Caco-2 (cell line): ENCODE data around the gene BLNK. TPM values are rescaled to one million over a fixed set of nuclear protein-coding genes. Genes with fewer than 3 reads are reported as not detected.

ENCODE experiments used
- BruUV-seq: library from RNA; stranded (reverse); fragments of 400-500 nt; replicated peaks from 2 replicates; lab custom pipeline; 2021; lab: Mats Ljungman, UMichigan
- CTCF ChIA-PET: fragments of 300-600 bp; sonication (Branson Sonifier 250); formaldehyde crosslinking; loops from one replicate; lab custom pipeline; 2022; ENCODE audit warnings: antibody characterized with exemption; lab: Charles Lee
- POLR2A ChIA-PET: fragments of 300-600 bp; sonication (Branson Sonifier 250); formaldehyde crosslinking; loops from one replicate; lab custom pipeline; 2022; ENCODE audit warnings: antibody characterized with exemption; lab: Charles Lee
- DNase-seq, 2 experiments: peaks; one replicate each; pipeline versions ENCODE4 v3.0.0 to v3.0.0-alpha.2; 2020 to 2022
- H3K27me3 ChIP-seq: replicated peaks from 2 replicates; pipeline ENCODE4 v1.6.0; 2011; ENCODE audit warnings: low read length; ENCODE audit not compliant: control insufficient read depth, insufficient read depth
- H3K36me3 ChIP-seq: 2 replicates; pipeline ENCODE4 v1.5.1; 2011; ENCODE audit warnings: low read length; ENCODE audit not compliant: control insufficient read depth, insufficient read depth
- H3K4me1 ChIP-seq: fragments of 250-450 bp; sonication (Bioruptor Pico); 2 replicates; pipeline ENCODE4 v1.5.1; 2020; ENCODE audit warnings: mild to moderate bottlenecking
- H3K4me3 ChIP-seq: 2 replicates; pipeline ENCODE4 v1.5.1; 2011; ENCODE audit warnings: low read depth, mild to moderate bottlenecking, control low read depth, low read length
- H3K9me3 ChIP-seq: fragments of 250-450 bp; sonication (Bioruptor Pico); 2 replicates; pipeline ENCODE4 v1.5.1; 2020; ENCODE audit warnings: mild to moderate bottlenecking, moderate library complexity
- H3K27ac Mint-ChIP-seq: one replicate; pipeline ENCODE4 v1.8.0; 2022; ENCODE audit warnings: mixed read lengths; ENCODE audit not compliant: unreplicated experiment
- H3K27me3 Mint-ChIP-seq: one replicate; pipeline ENCODE4 v1.8.0; 2022; ENCODE audit warnings: mixed read lengths; ENCODE audit not compliant: insufficient read depth, unreplicated experiment
- H3K36me3 Mint-ChIP-seq: one replicate; pipeline ENCODE4 v1.8.0; 2022; ENCODE audit warnings: mild to moderate bottlenecking, mixed read lengths; ENCODE audit not compliant: insufficient read depth, unreplicated experiment
- H3K4me1 Mint-ChIP-seq: one replicate; pipeline ENCODE4 v1.8.0; 2022; ENCODE audit warnings: low read depth, mixed read lengths; ENCODE audit not compliant: unreplicated experiment
- H3K4me3 Mint-ChIP-seq: one replicate; pipeline ENCODE4 v1.8.0; 2022; ENCODE audit warnings: mild to moderate bottlenecking, moderate library complexity, mixed read lengths; ENCODE audit not compliant: unreplicated experiment
- H3K9me3 Mint-ChIP-seq: one replicate; pipeline ENCODE4 v1.8.0; 2022; ENCODE audit warnings: mixed read lengths; ENCODE audit not compliant: unreplicated experiment
- intact Hi-C: fragments of 100-400 bp; cut with micrococcal nuclease; formaldehyde crosslinking; loops from one replicate; pipeline ENCODE4 v1.10.0; 2022; ENCODE audit not compliant: unreplicated experiment
- total RNA-seq: library from RNA; stranded (reverse); gene quantifications from 2 replicates; pipeline ENCODE4 v1.2.3, GENCODE V29; 2022
- TF ChIP-seq, protein P1 (sequence below), 2 experiments: fragments of 200-600 bp in 1 of 2; IDR thresholded peaks; 1 replicate in 1 of 2; 2 replicates in 1 of 2; pipeline versions ENCODE4 v1.5.1 to v1.8.0; 2011 to 2022; ENCODE audit warnings: antibody characterized with exemption in 1 of 2, control low read depth in 1 of 2, inconsistent platforms in 1 of 2, low read depth in 1 of 2, low read length in 1 of 2, mild to moderate bottlenecking in 1 of 2, moderate library complexity in 1 of 2; ENCODE audit not compliant: insufficient read depth in 1 of 2, severe bottlenecking in 1 of 2, unreplicated experiment in 1 of 2

Gene BLNK
- total RNA-seq, 1 experiment from 2014 or later = 0.36 TPM

DNA sequence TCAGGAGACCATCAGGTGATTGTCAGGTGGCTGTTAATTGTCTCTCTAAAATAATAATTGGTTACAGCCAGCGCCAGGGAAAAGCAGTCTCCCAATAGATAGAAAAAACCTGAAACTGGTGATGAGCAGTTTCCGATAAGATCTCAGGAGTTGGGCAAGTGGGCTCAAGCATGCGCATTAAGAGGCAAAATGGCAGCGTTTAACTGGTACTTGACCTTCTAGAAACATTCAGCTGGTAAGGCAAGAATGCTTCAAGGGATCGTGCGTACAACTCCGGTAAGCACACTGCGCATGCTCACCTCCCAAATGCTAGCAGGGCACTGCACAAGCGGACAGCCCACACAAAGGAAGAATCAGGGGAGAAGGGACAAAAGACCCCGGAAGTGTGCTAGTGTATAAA is 48.5 kb downstream of the BLNK start:
- Mint-ChIP-seq H3K4me3 (no peak overlapping the region), H3K27me3 (peaks cover 9% of the 10 kb centered on the region), H3K4me1 (no peaks in the 10 kb centered on the region), H3K9me3 (no peaks in the 10 kb centered on the region), H3K27ac (no peak overlapping the region), H3K36me3 (no peaks in the 10 kb centered on the region)
- DNase-seq = no peak
- no peaks in the 10 kb centered on the region for H3K36me3 ChIP-seq
- H3K4me1 ChIP-seq = no peaks in the 10 kb centered on the region
- TF ChIP-seq, protein P1, sequence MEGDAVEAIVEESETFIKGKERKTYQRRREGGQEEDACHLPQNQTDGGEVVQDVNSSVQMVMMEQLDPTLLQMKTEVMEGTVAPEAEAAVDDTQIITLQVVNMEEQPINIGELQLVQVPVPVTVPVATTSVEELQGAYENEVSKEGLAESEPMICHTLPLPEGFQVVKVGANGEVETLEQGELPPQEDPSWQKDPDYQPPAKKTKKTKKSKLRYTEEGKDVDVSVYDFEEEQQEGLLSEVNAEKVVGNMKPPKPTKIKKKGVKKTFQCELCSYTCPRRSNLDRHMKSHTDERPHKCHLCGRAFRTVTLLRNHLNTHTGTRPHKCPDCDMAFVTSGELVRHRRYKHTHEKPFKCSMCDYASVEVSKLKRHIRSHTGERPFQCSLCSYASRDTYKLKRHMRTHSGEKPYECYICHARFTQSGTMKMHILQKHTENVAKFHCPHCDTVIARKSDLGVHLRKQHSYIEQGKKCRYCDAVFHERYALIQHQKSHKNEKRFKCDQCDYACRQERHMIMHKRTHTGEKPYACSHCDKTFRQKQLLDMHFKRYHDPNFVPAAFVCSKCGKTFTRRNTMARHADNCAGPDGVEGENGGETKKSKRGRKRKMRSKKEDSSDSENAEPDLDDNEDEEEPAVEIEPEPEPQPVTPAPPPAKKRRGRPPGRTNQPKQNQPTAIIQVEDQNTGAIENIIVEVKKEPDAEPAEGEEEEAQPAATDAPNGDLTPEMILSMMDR (IDR thresholded peaks at IDR 0.05; ENCODE audit: insufficient read depth in 1 of 2, low read depth in 1 of 2, low read length in 1 of 2, severe bottlenecking in 1 of 2, unreplicated experiment in 1 of 2) = no peak
- H3K27me3 ChIP-seq = no peaks in the 10 kb centered on the region; the same call in 1 of the 2 replicates
- POLR2A ChIA-PET = no interaction called here
- intact Hi-C loops = no loop called here
- BruUV-seq = no TSS peak
- CTCF ChIA-PET = no interaction called here
- no peak overlapping the region for H3K4me3 ChIP-seq
- H3K9me3 ChIP-seq = no peaks in the 10 kb centered on the region

DNA sequence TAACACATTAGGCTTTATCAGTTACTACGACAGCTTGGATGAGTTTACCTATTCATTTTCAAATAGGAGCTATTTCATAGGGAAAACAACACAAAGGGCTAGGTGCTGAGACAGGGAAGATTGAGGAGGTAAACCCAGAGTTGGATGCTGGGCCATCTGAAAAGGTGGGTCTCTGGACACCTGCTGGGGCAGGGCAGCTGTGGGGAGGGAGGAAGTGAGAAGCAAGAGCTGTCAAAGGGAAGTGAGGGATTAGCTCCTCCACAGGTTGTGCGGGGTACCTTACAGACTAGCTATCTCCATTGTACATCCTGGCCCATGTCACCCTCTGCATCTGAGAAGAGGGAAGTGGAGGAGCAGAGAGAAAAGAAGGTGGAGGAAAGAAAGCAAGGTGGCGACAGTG is 48.9 kb downstream of the BLNK start:
- Mint-ChIP-seq H3K27ac (peak overlapping the region; percentile 16), H3K36me3 (no peaks in the 10 kb centered on the region), H3K9me3 (no peaks in the 10 kb centered on the region), H3K4me3 (no peak overlapping the region), H3K27me3 (peaks cover 9% of the 10 kb centered on the region), H3K4me1 (no peaks in the 10 kb centered on the region)
- Histone ChIP-seq H3K9me3 (no peaks in the 10 kb centered on the region), H3K4me3 (no peak overlapping the region), H3K27me3 (no peaks in the 10 kb centered on the region; the same call in 1 of the 2 replicates), H3K4me1 (no peaks in the 10 kb centered on the region), H3K36me3 (no peaks in the 10 kb centered on the region)
- ChIA-PET POLR2A (no interaction called here), CTCF (interaction anchor here (0.6 kb wide), 1 partner anchor 28 kb away, joined by 3 read pairs; no protein-coding TSS in a partner anchor)
- intact Hi-C loops = no loop called here
- no TSS peak for BruUV-seq
- no peak for DNase-seq
- TF ChIP-seq, protein P1 (IDR thresholded peaks at IDR 0.05; ENCODE audit: insufficient read depth in 1 of 2, low read depth in 1 of 2, low read length in 1 of 2, severe bottlenecking in 1 of 2, unreplicated experiment in 1 of 2) = no peak

DNA sequence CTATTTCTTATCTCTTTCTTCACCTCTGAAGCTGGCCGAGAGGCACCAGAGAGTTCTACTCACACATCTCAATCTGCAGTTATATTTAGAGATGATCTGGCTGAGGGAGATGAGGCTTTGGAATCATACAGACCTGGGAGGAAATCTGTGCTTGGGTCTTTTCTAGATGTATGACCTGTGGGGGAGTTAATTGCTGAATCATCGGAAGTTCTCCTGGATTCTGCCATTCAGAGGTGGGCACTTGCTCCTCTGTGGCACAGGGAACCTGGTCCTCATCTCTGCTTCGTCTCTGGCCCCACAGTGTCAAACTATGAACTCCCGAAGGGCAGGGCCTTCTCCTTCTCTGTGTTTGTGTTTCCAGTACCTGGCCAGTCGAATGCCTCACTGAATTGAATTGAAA is 52.5 kb downstream of the BLNK start:
- H3K27me3 ChIP-seq = no peaks in the 10 kb centered on the region; the same call in 1 of the 2 replicates
- H3K9me3 ChIP-seq = no peaks in the 10 kb centered on the region
- no peak for DNase-seq
- CTCF ChIA-PET = no interaction called here
- no peaks in the 10 kb centered on the region for H3K36me3 ChIP-seq
- intact Hi-C loops = no loop called here
- POLR2A ChIA-PET = no interaction called here
- H3K4me1 ChIP-seq = no peaks in the 10 kb centered on the region
- peaks cover 12% of the 10 kb centered on the region for H3K27me3 Mint-ChIP-seq
- no peak overlapping the region for H3K4me3 Mint-ChIP-seq
- TF ChIP-seq, protein P1 (IDR thresholded peaks at IDR 0.05; ENCODE audit: insufficient read depth in 1 of 2, low read depth in 1 of 2, low read length in 1 of 2, severe bottlenecking in 1 of 2, unreplicated experiment in 1 of 2) = no peak
- no peaks in the 10 kb centered on the region for H3K4me1 Mint-ChIP-seq
- H3K27ac Mint-ChIP-seq = no peak overlapping the region
- no peak overlapping the region for H3K4me3 ChIP-seq
- no TSS peak for BruUV-seq
- no peaks in the 10 kb centered on the region for H3K36me3 Mint-ChIP-seq
- H3K9me3 Mint-ChIP-seq = no peaks in the 10 kb centered on the region
